Activated CD4-positive, alpha-beta T cell treated with anti-CD3 and anti-CD28 coated beads, Interleukin-2, amount 50 U/mL, for 24 hours (primary cell): ENCODE data around the gene PLIN5.

ENCODE experiments used
- DNase-seq, 2 donors: peaks; one replicate each; pipeline ENCODE4 v3.0.0-alpha.2; 2020; ENCODE audit warnings: low read depth in 1 of 2, low spot score in 1 of 2

PLIN5 gene

GRCh38 chr19:4506449-4507149, 28.4 kb downstream of the PLIN5 start:
- no peak for DNase-seq

DNA sequence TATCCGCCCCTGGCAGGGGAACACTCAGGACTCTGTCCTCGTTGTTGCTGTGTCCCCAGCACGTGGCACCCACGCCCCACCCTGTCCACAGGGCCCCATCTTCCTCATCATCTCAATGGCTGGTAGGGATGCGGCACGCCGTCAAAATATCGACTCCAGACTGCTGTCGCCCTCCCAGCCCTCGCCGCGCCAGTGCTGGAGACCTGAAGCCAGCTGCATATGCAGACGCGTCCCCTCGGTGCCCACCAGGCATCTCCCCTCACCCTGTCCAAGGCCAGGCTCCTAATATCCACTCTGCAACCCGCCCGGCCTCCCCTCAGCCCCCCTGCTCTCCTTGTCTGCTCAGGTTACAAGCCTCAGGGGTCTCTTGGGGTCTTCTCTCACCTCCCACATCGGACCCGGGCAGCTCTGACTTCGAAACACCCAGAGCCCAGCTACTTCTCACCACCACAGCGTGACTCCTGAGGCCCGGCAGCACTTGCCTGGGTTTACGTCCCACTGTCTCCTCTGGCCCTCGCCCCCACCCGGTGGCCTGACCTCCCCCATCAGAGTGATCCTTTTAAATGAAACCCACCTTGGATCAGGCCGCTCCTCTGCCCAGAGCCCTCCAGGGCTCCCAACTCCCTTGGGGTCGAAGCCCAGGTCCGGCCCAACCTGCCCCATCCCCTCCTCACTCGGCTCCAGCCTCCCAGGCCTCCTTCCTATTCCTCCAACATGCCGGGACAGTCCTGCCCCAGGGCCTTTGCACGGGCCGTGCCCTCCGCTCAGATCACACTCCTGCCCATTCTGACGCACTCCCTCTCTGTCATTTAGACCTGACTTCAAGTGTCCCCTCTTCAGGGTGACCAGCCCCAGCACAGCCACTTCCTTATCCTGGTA, 29.2 kb downstream of the PLIN5 start:
- DNase-seq = no peak

DNA sequence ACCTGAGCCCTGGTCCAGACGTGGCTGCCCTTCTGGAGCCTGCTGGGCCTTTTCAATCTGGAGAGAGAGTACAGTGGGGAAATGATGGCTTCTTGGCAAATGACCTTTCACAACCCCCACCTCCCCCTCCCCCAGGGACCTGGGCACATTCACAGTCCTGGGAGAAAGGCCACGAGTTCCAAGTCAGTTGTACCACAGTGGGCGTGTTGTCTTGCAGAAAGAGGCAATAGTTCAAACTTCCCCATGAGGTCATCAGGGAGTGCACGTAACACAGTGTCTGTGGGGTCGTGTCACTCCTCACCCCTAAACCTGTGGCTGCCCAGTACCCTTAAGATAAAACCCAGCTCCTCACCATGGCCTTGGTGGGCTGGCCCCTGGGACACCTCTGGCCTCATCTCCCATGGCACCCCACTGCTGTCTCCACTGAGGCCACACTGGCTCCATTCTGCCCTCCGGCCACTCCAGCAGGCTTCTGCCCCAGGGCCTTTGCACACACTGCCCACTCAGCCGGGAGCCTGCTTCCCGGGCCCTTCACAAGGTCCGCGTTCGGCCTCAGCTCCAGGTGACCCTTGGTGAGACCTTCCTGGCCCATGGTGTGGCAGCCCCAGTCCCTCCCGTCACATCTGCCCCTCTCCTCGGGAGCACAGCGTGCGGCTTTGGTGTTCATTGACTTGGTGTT, 30.0 kb downstream of the PLIN5 start:
- no peak for DNase-seq

DNA sequence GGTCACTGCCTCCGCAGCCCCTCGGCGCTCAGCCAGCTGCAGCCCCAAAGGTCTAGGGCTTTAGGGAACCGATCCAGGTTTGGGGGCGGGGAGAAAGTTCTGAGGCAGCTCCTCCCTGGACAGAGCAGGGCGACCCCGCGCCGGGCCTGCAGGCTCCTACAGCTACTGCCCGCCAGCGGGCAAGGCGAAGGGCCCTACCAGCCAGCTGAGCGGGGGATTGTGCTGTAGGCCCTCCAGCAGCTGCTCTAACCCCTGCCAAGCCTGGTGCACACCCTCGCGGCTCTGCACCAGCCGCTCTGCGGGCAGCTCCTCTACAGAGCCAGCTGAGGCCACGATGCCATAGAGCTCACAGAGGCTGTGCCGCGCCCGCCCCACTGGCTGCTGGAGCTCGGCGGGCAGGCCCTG, 30.7 kb downstream of the PLIN5 start:
- no peak for DNase-seq

DNA sequence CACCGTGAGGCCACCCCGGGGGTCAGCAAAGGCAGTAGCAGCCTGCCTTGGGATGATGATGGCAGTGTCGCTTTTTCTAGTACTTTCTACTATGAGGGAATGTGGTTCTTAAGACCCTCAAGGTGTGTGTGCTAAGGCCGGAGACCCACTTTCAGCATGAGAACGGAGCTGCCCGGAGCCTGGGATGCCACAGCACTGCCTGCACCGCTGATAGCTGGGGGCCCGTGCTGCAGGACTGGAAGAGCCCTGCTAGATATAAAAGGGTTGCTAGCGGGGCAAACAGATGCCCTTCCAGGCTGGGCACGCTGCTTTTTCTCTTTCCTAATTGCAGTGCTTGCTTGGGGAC, 31.2 kb downstream of the PLIN5 start:
- no peak for DNase-seq

GRCh38 chr19:4503132-4503824, 31.7 kb downstream of the PLIN5 start:
- no peak for DNase-seq

GRCh38 chr19:4502282-4503131, 32.5 kb downstream of the PLIN5 start:
- no peak for DNase-seq

DNA sequence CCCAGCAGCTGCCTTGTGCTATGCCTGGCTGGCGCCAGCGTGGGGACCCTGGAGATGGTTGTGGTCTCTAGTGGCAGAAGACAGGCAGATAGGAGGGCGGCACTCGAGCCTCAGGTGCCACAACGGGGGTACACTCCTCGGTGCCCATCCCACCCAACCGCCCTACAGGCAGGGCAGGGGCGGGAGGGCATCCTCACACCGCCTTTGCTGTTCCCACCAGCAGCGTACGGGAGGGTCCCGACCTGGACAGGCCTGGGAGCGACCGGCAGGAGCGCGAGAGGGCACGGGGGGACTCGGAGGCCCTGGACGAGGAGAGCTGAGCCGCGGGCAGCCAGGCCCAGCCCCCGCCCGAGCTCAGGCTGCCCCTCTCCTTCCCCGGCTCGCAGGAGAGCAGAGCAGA, 33.3 kb downstream of the PLIN5 start:
- DNase-seq = no peak

GRCh38 chr19:4500841-4501591, 34.0 kb downstream of the PLIN5 start:
- DNase-seq = no peak

DNA sequence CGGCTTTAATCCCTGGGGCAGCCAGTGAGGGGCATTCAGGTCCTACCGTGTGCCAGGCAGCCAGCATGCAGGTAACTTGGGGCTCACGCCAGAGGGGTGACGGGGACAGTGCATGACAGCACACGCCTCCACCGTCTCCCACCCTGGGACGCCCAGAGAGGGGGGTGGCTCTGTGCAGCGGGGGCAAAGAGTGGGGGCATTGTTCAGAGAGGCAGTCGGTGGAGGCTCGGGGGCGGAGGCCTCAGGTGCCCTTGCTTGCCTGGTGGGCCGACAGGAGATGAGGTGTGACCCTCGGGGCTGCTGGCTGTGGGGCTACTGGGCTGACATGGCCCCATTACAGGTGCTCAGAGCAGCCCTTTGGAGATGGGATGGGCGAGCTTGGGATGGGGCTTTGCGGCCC, 35.2 kb downstream of the PLIN5 start:
- DNase-seq = no peak

GRCh38 chr19:4499318-4499717, 35.7 kb downstream of the PLIN5 start:
- DNase-seq = no peak

- DNase-seq = no peak
Measured at GRCh38 chr19:4498694-4499093, 36.3 kb downstream of the PLIN5 start.

DNA sequence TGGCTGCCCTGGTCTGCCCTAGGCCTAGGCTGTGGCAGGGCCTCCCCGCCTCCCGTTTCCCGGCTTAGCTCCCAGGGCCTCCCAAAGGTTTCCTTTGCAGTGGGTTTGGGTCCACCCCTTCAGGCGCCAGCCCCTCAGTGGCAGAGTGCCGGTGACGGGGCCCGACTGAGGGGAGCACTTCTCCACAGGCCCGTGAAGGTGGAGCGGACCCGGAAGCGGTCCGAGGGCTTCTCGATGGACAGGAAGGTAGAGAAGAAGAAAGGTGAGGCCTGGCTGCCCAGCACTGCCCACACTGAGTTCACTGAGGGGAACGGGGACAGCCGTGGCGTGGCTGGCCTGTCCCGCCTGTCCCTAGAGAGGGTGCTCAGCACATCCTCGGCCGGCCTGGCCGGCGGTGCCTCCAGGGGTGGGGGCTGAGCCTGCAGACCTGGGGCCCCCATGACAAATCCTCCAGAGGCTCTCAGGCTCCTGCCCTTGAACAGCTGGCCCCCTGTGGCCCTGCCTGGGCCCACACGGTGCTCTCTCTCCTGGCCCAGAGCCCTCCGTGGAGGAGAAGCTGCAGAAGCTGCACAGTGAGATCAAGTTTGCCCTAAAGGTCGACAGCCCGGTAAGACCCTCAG, 37.1 kb downstream of the PLIN5 start:
- DNase-seq = no peak

DNA sequence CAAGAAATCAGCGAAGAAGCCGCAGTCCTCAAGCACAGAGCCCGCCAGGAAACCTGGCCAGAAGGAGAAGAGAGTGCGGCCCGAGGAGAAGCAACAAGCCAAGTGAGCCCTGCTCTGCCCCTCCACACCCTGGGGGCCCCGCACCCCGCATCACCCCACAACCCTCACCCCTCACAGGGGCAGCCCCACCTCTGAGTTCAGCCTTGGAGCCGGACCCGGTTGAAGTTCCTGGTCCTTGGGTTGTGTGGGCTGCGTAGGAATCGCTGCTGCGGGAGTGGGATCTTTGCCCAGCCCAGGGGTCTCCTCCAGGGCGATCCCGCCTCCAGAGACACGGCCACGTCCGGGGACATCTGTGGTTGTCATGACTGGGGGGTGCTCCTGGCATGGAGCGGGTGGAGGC, 38.7 kb downstream of the PLIN5 start:
- no peak for DNase-seq

- no peak for DNase-seq
Measured at GRCh38 chr19:4495471-4495870, 39.6 kb downstream of the PLIN5 start.

DNA sequence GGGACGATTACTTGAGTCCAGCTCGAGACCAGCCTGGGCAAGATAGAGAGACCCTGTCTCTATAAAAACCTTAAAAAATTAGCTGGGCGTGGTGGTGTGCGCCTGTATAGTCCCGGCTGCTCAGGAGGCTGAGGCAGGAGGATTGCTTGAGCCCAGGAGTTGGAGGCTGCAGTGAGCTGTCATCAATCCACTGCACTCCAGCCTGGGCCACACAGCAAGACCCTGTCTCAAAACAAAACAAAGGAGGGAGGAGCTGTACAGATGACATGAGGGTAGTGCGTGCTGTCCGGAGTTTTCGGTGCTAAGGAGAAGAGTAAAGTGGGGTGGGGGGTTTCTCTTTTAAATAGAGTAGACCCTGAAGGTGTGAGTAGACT, 40.3 kb downstream of the PLIN5 start:
- no peak for DNase-seq

GRCh38 chr19:4493929-4494690, 40.9 kb downstream of the PLIN5 start:
- no peak for DNase-seq

- DNase-seq = no peak
Measured at GRCh38 chr19:4493104-4493928, 41.7 kb downstream of the PLIN5 start.
